DOHH2 (cell line): ENCODE data around the gene CCR4.

Source experiments
- H3F3A ChIP-seq: fragments of 200-600 bp; sonication (generic), shearing (Covaris generic); 2 replicates; pipeline ENCODE4 v1.6.0; 2016; ENCODE audit warnings: antibody characterized with exemption, mild to moderate bottlenecking; ENCODE audit not compliant: control insufficient read depth, insufficient read depth
- H3K27ac ChIP-seq: fragments of 200-600 bp; sonication (generic); 2 replicates; pipeline ENCODE4 v1.5.1; 2014; ENCODE audit warnings: low read depth, mild to moderate bottlenecking, low read length, moderate library complexity
- H3K27me3 ChIP-seq: fragments of 200-600 bp; sonication (generic); 2 replicates; pipeline ENCODE4 v1.6.1; 2014; ENCODE audit warnings: mild to moderate bottlenecking, low read length, mixed read lengths; ENCODE audit not compliant: control insufficient read depth
- H3K36me3 ChIP-seq: fragments of 200-600 bp; sonication (generic); 2 replicates; pipeline ENCODE4 v1.6.1; 2014; ENCODE audit warnings: mild to moderate bottlenecking, low read length, moderate library complexity, mixed read lengths; ENCODE audit not compliant: control insufficient read depth
- H3K4me1 ChIP-seq: fragments of 200-600 bp; sonication (generic); 2 replicates; pipeline ENCODE4 v1.6.1; 2014; ENCODE audit warnings: mild to moderate bottlenecking, low read length, mixed read lengths; ENCODE audit not compliant: control insufficient read depth
- H3K4me2 ChIP-seq: fragments of 200-600 bp; sonication (generic); 2 replicates; pipeline ENCODE4 v1.6.0; 2014; ENCODE audit warnings: mild to moderate bottlenecking, low read length, moderate library complexity
- H3K4me3 ChIP-seq: fragments of 200-600 bp; sonication (generic); 2 replicates; pipeline ENCODE4 v1.5.1; 2014; ENCODE audit warnings: mild to moderate bottlenecking, low read length, mixed read lengths
- H3K79me2 ChIP-seq: fragments of 200-600 bp; sonication (generic); 2 replicates; pipeline ENCODE4 v1.6.1; 2014; ENCODE audit warnings: mild to moderate bottlenecking, low read length, mixed read lengths; ENCODE audit not compliant: control insufficient read depth
- H3K9me2 ChIP-seq: fragments of 200-600 bp; sonication (generic); replicated peaks from 2 replicates; pipeline ENCODE4 v1.6.1; 2014; ENCODE audit warnings: mild to moderate bottlenecking, low read length, mixed read lengths; ENCODE audit not compliant: control insufficient read depth
- H3K9me3 ChIP-seq: fragments of 200-600 bp; sonication (generic); 2 replicates; pipeline ENCODE4 v1.6.1; 2014; ENCODE audit warnings: antibody characterized with exemption, low read length, mixed read lengths; ENCODE audit not compliant: control insufficient read depth, insufficient read depth
- H4K20me1 ChIP-seq: fragments of 200-600 bp; sonication (generic); 2 replicates; pipeline ENCODE4 v1.6.0; 2014; ENCODE audit warnings: low read depth, mild to moderate bottlenecking, antibody characterized with exemption, low read length, moderate library complexity; ENCODE audit not compliant: control insufficient read depth, insufficient read depth
- EZH2phosphoT487 ChIP-seq: fragments of 200-600 bp; sonication (generic); IDR thresholded peaks from 2 replicates; pipeline ENCODE4 v1.6.1; 2017; ENCODE audit warnings: borderline replicate concordance, mild to moderate bottlenecking, antibody characterized with exemption, low read length, moderate library complexity, mixed read lengths
- TF ChIP-seq, protein P1 (sequence below): fragments of 200-600 bp; sonication (generic); IDR thresholded peaks from one replicate; pipeline ENCODE4 v1.5.1; 2014; ENCODE audit warnings: antibody characterized with exemption, mild to moderate bottlenecking, low read depth, low read length; ENCODE audit not compliant: poor library complexity, severe bottlenecking

CCR4 gene

GRCh38 chr3:32996048-32996754, 44.8 kb downstream of the CCR4 start:
- no peaks in the 10 kb centered on the region for H3K27me3 ChIP-seq
- TF ChIP-seq, protein P1, sequence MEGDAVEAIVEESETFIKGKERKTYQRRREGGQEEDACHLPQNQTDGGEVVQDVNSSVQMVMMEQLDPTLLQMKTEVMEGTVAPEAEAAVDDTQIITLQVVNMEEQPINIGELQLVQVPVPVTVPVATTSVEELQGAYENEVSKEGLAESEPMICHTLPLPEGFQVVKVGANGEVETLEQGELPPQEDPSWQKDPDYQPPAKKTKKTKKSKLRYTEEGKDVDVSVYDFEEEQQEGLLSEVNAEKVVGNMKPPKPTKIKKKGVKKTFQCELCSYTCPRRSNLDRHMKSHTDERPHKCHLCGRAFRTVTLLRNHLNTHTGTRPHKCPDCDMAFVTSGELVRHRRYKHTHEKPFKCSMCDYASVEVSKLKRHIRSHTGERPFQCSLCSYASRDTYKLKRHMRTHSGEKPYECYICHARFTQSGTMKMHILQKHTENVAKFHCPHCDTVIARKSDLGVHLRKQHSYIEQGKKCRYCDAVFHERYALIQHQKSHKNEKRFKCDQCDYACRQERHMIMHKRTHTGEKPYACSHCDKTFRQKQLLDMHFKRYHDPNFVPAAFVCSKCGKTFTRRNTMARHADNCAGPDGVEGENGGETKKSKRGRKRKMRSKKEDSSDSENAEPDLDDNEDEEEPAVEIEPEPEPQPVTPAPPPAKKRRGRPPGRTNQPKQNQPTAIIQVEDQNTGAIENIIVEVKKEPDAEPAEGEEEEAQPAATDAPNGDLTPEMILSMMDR = no peak
- no peak for TF ChIP-seq EZH2phosphoT487
- H4K20me1 ChIP-seq = no peaks in the 10 kb centered on the region

GRCh38 chr3:32996755-32997091, 45.3 kb downstream of the CCR4 start:
- H3K27ac ChIP-seq = no peak overlapping the region
- no peaks in the 10 kb centered on the region for H3K36me3 ChIP-seq
- H3K27me3 ChIP-seq = no peaks in the 10 kb centered on the region
- H3K9me3 ChIP-seq = no peaks in the 10 kb centered on the region
- H4K20me1 ChIP-seq = no peaks in the 10 kb centered on the region
- peaks cover 2% of the 10 kb centered on the region; the same call in 1 of the 2 replicates for H3K4me1 ChIP-seq
- H3K9me2 ChIP-seq = no peaks in the 10 kb centered on the region
- no peak for TF ChIP-seq EZH2phosphoT487
- TF ChIP-seq, protein P1 = no peak
- H3K79me2 ChIP-seq = no peaks in the 10 kb centered on the region
- H3F3A ChIP-seq = no peaks in the 10 kb centered on the region
- no peak overlapping the region for H3K4me2 ChIP-seq
- no peak overlapping the region for H3K4me3 ChIP-seq

More at GRCh38 chr3:32996048-32996754, 44.8 kb downstream of the CCR4 start:
- H3K79me2 ChIP-seq = no peaks in the 10 kb centered on the region
- no peaks in the 10 kb centered on the region for H3K4me1 ChIP-seq
- no peak overlapping the region for H3K4me2 ChIP-seq
- no peaks in the 10 kb centered on the region for H3K9me2 ChIP-seq
- no peaks in the 10 kb centered on the region for H3K9me3 ChIP-seq
- no peaks in the 10 kb centered on the region for H3K36me3 ChIP-seq
- no peak overlapping the region for H3K4me3 ChIP-seq
- no peaks in the 10 kb centered on the region for H3F3A ChIP-seq
- no peak overlapping the region for H3K27ac ChIP-seq

GRCh38 chr3:32998631-32999451, 47.4 kb downstream of the CCR4 start:
- Histone ChIP-seq H4K20me1 (no peaks in the 10 kb centered on the region), H3K9me3 (no peaks in the 10 kb centered on the region), H3F3A (no peaks in the 10 kb centered on the region), H3K79me2 (no peaks in the 10 kb centered on the region), H3K27ac (no peak overlapping the region), H3K4me2 (no peak overlapping the region), H3K4me1 (peaks cover 14% of the 10 kb centered on the region), H3K27me3 (no peaks in the 10 kb centered on the region), H3K4me3 (no peak overlapping the region), H3K9me2 (no peaks in the 10 kb centered on the region), H3K36me3 (no peaks in the 10 kb centered on the region)
- TF ChIP-seq EZH2phosphoT487 = no peak
- TF ChIP-seq, protein P1 = no peak
